ENCODE data around the gene KCNE4. TPM values are rescaled to one million over a fixed set of nuclear protein-coding genes. Genes with fewer than 3 reads are reported as not detected.
"Not testable (repeated sequence)": the region's sequence is repeated elsewhere in the genome, so short reads cannot be mapped to it uniquely, and the experiment has no call there.

Gene KCNE4
- total RNA-seq, 2 donors from 2014 or later: not detected

DNA sequence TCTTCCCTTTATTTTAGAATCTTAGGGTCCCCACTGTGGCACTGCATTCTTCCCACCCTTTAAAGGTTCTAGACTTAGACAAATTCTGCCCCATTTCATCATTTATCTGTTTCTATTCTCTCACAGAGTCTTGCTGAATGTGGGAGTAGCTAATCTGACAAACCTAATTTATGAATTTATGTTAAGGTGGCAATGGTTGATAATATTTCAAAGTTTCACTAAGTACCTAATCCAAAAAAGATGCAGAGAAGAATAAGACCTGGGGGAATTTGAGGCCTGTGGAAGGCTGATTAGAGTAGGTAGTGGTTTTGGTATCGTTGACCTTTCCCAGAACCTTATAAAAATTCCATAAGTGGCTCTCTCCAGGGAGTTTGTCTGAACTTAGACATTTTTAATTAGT is 18.0 kb downstream of the KCNE4 start:
- Mint-ChIP-seq H3K36me3 (no peaks in the 10 kb centered on the region), H3K9me3 (no peaks in the 10 kb centered on the region), H3K27ac (no peak overlapping the region)
- no peak for DNase-seq (ENCODE audit: low spot score in 2 of 2)
- no peak for ATAC-seq

DNA sequence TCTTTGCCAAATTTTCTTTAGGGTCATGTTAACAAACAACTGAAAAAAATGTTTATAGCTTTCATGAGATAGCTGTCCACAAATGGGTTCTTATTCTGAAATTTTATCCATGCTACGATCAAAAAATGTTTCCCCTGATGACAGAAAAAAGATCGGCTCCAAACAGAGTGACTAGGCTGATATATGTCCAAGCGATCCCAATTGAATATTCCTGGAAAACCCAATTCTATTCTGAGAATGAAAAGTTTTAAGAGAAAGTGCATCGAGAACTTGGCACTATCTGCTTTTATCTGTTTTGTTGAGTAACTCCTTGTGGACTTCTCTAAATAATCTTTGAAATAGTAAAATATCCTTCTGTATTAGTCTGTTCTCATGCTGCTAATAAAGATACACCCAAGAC is 19.1 kb downstream of the KCNE4 start:
- Mint-ChIP-seq H3K9me3 (peaks cover 0 to 4% of the 10 kb centered on the region in 2 donors), H3K36me3 (no peaks in the 10 kb centered on the region), H3K27ac (no peak overlapping the region)
- DNase-seq (ENCODE audit: low spot score in 2 of 2) (no peak), ATAC-seq (no peak)

DNA sequence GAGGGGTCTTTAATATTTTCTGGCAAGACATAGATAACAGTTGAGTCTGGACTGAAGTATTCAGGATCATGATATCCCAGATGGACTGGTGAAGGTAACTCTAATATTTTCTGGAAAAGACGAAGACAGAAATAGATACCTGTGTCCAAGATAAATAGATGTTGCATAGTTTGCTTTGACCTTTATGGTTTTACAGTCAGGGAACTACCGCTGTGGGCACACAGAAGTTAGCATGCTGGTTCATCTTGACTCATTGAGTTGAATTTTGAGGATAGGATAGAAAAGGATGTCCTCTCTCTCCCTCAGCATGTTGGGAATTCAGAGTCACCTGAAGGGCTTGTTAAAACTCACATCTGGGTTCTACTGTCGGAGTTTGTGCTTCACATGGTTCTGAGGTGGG is 20.8 kb downstream of the KCNE4 start:
- H3K9me3 Mint-ChIP-seq: peaks cover 0 to 9% of the 10 kb centered on the region in 2 donors
- DNase-seq (ENCODE audit: low spot score in 2 of 2) (no peak), ATAC-seq (no peak)
- no peaks in the 10 kb centered on the region for H3K36me3 Mint-ChIP-seq
- H3K27ac Mint-ChIP-seq: no peak overlapping the region

DNA sequence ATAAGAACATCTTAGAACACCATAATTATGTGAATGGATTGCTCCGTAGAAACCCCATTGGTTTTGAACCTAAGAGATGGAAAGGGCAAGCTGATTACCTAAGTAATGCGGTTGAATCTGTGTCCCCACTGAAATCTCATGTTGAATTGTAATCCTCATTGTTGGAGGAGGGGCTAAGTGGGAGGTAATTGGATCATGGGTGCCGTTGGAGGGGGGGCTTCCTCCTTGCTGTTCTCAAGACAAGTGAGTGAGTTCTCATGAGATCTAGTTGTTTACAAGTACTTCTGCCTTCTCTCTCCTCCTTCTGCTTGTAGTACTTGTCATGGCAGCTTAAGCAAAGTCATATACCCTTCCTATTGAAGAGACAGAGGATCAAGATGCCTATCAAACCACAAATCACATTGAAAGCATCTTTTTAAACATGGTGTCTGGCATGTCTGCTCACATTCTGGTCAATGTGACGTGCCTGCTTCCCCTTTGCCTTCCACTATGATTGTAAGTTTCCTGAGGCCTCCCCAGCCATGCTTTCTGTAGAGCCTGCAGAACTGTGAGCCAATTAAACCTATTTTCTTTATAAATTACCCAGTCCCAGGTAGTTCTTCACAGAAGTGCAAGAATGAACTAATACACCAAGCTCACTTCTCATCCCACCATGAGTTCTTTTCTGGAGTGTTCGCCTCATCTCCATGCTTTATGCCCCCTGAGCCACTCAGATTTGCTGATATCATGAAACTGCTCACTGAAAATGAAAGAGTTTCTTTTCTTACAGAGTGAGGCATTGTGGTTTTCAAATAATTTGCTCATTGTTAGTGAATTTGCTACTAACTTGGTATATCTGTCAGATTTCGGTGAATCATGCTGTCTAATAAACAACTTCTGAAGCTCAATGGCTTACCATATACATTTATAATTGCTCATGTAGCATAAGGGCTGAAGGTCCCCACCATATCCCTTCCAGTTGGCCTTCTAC is 23.6 kb downstream of the KCNE4 start:
- no peak for DNase-seq (ENCODE audit: low spot score in 2 of 2)
- Mint-ChIP-seq H3K9me3 (peaks cover 0 to 9% of the 10 kb centered on the region in 2 donors), H3K27ac (no peak overlapping the region), H3K36me3 (no peaks in the 10 kb centered on the region)
- peak in 1 of 2 donors; percentile 50 for ATAC-seq

DNA sequence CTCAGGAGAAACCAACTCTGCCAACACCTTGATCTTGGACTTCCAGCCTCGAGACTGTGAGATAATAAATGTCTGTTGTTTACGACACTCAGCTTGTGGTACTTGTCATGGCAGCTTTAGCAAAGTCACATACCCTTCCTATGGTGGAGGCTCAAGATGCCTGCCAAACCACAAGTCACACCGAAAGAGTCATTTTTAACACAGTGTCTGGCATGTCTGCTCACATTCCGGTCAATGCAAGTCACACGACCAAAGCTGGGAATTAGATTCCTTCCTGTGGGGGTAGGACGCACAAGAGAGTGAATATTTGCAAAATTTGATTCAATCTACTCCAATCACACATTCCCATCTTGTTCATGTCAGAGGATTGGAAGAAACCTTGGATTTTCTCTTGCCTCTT is 24.6 kb downstream of the KCNE4 start:
- H3K27ac Mint-ChIP-seq: no peak overlapping the region
- ATAC-seq (no peak), DNase-seq (ENCODE audit: low spot score in 2 of 2) (no peak)
- no peaks in the 10 kb centered on the region for H3K36me3 Mint-ChIP-seq
- peaks cover 0 to 9% of the 10 kb centered on the region in 2 donors for H3K9me3 Mint-ChIP-seq

DNA sequence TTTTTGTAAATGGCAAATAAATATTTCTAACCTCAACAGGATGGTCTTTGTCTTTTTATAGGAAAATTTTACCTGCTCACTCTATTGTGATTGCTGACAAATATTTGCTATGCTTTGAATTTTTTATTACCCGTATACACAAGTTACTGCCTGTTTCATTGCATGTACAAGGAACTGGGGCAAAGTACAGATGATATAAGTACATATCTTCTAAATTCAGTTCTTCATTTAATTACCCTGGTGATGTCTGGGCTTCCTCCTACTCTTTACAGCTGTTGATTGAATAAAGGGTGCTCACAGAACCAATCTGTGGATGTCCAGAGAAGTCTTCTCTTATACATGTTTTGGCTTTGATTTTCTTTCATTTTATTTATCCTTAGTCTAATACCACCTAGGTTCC is 26.5 kb downstream of the KCNE4 start:
- ATAC-seq (no peak), DNase-seq (ENCODE audit: low spot score in 2 of 2) (no peak)
- H3K9me3 Mint-ChIP-seq: peaks cover 0 to 9% of the 10 kb centered on the region in 2 donors
- no peaks in the 10 kb centered on the region for H3K36me3 Mint-ChIP-seq
- no peak overlapping the region for H3K27ac Mint-ChIP-seq

DNA sequence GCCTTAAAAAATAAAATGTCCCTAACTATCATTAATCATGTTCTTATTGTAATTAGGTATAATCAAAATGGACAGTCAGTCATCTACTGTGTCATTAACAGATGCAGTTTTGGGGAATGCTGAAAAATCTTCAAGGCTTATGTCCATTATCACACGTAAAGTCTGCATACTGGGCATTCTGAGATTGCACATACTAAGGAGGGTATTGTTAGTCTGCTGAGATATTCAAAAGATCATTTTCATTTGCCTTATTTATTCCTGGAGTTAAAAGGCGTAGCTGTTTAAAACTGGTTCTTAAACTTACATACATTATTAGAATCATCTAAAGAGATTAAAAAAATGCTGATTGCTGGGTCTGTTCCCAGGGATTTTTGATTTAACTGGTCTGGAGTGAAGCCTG is 27.4 kb downstream of the KCNE4 start:
- DNase-seq (ENCODE audit: low spot score in 2 of 2) (no peak), ATAC-seq (no peak)
- Mint-ChIP-seq H3K27ac (no peak overlapping the region), H3K36me3 (no peaks in the 10 kb centered on the region), H3K9me3 (peaks cover 0 to 9% of the 10 kb centered on the region in 2 donors)

DNA sequence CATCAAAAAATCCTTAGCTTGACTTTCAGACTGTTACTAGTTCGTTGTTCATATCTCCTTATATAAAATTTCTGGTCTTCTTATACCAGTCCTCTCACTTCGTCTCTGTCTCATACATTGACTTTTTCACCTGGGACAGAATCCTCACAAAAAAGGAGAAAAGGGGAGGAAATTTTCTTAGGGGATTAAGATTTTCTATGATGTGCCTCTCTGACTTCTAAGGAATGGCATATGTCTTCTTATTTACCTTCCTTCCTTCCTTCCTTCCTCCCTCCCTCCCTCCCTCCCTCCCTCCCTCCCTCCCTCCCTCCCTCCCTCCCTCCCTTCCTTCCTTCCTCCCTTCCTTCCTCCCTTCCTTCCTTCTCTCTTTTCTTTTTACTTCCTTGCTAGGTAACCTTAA is 27.9 kb downstream of the KCNE4 start:
- no peak for ATAC-seq
- H3K9me3 Mint-ChIP-seq: peaks cover 0 to 9% of the 10 kb centered on the region in 2 donors
- no peaks in the 10 kb centered on the region for H3K36me3 Mint-ChIP-seq
- no peak for DNase-seq (ENCODE audit: low spot score in 2 of 2)
- H3K27ac Mint-ChIP-seq: no peak overlapping the region

DNA sequence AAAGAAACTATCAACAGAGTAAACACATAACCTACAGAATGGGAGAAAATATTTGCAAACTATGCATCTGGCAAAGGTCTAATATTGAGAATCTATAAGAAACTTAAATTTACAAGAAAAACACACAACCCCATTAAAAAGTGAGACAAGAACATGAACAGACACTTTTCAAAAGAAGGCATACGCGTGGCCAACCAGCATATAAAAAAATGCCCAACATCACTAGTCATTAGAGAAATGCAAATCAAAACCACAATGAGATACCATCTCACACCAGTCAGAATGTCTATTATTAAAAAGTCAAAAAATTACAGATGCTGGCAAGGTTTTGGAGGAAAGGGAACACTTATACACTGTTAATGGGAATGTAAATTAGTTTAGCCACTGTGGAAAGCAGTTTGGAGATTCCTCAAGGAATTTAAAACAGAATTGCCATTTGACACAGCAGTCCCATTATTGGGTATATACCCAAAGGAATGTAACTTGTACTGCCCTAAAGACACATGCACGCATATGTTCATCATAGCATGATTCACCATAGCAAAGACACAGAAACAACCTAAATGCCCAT is 28.9 kb downstream of the KCNE4 start:
- peak overlapping the region in 1 of 2 donors; percentile 52 for H3K27ac Mint-ChIP-seq
- not testable (repeated sequence) for ATAC-seq, H3K36me3 Mint-ChIP-seq

DNA sequence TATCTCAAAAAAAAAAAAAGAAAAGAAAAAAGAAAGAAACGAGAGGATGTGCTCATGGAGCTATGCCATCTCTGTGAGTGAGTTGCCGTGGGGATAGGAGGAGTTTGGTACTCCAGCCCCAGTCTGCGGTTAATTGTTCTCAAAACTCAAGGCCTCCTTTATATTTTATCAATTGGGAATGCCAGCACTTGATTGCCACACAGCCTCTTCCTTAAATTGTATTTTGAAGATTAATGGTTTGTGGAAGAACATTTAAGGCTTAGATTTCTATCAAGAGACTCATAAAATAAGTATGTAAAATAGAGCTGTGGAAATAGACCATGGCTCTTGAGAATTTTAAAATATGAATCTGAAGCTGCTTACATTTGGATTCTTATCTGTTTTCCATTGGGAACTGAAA is 29.8 kb downstream of the KCNE4 start:
- Mint-ChIP-seq H3K9me3 (peaks cover 0 to 2% of the 10 kb centered on the region in 2 donors), H3K36me3 (no peaks in the 10 kb centered on the region), H3K27ac (no peak overlapping the region)
- ATAC-seq (no peak), DNase-seq (ENCODE audit: low spot score in 2 of 2) (no peak)

More for the DNA sequence above, 28.9 kb downstream of the KCNE4 start:
- H3K9me3 Mint-ChIP-seq; DNase-seq (ENCODE audit: low spot score in 2 of 2): not testable (repeated sequence)

DNA sequence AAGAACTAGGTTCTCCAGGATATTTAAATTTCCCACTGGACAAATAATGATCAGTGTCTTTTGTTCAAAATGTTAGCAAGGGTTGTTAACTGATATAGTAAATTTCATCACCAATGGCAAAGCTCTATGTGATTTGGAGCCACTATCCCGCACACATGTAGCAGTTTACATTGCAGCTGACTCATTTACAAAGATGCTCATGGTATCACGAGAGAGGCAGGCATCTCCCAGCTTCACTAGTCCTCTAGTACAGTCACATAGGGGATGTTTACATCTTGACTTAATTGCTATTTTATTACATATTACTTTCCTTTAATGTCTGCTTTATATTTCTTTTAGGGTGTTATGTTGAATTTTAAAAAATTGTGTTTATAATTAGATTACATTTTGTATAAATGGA is 30.7 kb downstream of the KCNE4 start:
- DNase-seq (ENCODE audit: low spot score in 2 of 2) (no peak), ATAC-seq (no peak)
- no peak overlapping the region for H3K27ac Mint-ChIP-seq
- no peaks in the 10 kb centered on the region for H3K9me3 Mint-ChIP-seq
- no peaks in the 10 kb centered on the region for H3K36me3 Mint-ChIP-seq

DNA sequence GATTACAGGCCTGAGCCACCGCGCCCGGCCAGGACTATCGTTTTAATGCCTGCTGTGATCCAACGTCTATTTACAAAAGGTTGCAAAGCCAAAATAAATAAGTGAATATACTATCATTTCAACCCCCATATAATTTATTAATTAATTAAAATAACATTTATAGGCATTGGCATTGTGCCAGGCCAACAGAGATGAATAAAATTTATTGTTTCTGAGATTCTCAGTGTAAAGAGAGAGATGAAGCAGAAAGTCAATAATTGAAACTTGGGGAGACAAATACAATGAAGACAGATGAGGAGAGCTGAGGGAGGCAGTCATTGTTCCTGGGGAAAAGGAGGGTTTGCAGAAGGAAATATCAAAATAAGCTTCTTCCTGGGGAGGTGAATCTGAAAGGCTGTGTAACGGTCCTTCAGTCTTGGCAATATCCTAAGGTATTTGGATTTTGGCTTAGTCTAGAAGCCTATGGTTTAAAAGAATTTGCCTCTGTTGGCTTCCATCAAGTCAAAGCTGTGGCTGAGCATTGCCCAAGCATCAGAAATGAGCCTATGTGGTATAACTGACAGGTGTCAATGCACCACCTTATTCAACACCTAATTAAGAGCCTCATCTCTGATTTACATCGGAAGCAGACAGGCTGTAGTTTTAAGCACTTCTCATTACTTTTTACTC is 31.5 kb downstream of the KCNE4 start:
- DNase-seq (ENCODE audit: low spot score in 2 of 2): no peak
- ATAC-seq: no peak
- H3K27ac Mint-ChIP-seq: no peak overlapping the region
- no peaks in the 10 kb centered on the region for H3K9me3 Mint-ChIP-seq
- H3K36me3 Mint-ChIP-seq: no peaks in the 10 kb centered on the region

DNA sequence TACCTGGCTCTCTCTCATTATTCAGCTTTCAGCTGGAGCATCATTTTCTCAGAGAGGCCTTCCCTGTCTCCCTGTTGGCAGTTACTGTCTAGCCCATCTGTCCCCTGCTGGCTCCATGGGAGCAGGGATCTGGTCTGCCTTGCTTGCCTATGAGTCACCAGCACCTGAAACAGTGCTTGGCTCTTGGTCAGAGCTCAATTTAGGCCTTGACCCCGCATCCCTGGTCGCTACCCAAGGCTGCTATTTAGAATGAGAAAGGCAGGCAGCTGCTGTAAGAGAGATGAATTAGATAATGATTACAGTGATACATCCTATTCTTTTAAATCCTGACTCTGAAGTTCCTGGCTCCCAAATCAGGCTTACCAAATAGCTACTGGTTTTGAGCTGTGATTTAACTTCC is 32.9 kb downstream of the KCNE4 start:
- Mint-ChIP-seq H3K9me3 (no peaks in the 10 kb centered on the region), H3K27ac (no peak overlapping the region), H3K36me3 (no peaks in the 10 kb centered on the region)
- DNase-seq (ENCODE audit: low spot score in 2 of 2) (no peak), ATAC-seq (no peak)

DNA sequence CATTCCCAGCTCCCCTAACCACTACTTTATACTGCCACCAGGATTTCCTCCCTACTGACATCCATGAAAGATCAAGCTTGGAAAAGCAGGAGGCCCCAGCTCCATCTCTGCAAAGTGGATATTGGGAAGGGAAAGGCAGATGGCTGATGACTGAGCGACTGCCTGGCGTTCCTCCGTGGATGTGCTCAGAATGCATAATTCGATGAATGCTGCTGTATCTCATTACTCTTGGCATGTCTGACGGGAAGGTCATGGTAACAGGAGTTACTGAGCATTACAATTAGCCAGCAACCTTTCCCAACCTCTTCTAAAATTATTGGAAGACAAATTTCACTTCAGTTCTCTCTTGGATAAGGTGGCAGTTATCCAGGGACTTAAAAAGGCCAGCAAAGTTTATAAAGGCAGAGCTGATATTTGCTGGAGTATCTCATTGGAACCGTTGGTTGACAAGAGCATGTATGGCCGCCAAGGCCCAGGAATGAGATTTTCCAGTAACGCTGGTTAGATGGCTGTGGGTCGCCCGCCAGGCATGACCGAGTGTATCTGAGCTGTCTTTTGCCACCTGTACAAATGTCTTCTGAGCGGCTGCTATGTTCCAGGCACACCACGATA is 34.5 kb downstream of the KCNE4 start:
- no peak for DNase-seq (ENCODE audit: low spot score in 2 of 2)
- Mint-ChIP-seq H3K9me3 (no peaks in the 10 kb centered on the region), H3K36me3 (no peaks in the 10 kb centered on the region), H3K27ac (no peak overlapping the region)
- no peak for ATAC-seq

DNA sequence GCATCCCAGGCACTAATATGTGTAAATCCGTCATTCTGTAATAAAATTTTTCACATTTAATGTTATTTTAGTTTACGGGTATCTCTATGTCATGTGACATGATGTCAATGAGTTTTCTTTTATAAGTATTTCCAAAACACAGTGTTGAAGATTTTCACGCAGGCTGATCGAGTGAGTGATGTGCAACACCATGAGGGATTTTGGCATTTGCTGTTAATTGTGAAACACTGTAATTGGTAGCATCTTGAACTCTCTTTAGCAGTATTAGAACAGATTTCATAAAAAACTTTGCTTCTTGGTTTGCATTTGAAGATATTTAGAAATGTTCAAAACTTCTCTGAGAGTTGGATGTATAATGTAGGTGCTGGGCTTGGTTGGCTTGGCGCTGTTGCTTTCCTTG is 35.5 kb downstream of the KCNE4 start:
- no peaks in the 10 kb centered on the region for H3K9me3 Mint-ChIP-seq

DNA sequence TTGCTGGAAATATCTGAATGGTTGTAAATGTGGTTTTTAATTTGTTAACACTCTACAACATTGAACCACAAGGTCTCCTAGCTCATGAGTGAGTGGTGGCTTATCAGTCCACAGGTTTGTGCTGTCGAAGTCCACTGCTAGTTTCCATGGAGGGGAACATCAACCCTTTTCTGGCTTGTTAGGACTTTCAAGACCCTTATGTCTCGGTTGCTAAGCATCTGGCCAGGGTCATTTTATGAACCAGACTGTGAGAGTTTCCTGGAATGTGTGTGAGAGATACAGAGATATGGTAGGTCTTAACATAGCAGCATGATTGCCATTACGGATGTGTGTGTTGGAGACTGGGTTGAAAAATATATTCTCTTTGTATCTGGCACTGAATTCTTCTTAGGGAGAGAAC is 36.9 kb downstream of the KCNE4 start:
- Mint-ChIP-seq H3K27ac (no peak overlapping the region), H3K36me3 (no peaks in the 10 kb centered on the region), H3K9me3 (no peaks in the 10 kb centered on the region)
- ATAC-seq (no peak), DNase-seq (ENCODE audit: low spot score in 2 of 2) (no peak)

More for the DNA sequence above, 35.5 kb downstream of the KCNE4 start:
- Mint-ChIP-seq H3K36me3 (no peaks in the 10 kb centered on the region), H3K27ac (no peak overlapping the region)
- ATAC-seq: no peak
- DNase-seq (ENCODE audit: low spot score in 2 of 2): no peak

DNA sequence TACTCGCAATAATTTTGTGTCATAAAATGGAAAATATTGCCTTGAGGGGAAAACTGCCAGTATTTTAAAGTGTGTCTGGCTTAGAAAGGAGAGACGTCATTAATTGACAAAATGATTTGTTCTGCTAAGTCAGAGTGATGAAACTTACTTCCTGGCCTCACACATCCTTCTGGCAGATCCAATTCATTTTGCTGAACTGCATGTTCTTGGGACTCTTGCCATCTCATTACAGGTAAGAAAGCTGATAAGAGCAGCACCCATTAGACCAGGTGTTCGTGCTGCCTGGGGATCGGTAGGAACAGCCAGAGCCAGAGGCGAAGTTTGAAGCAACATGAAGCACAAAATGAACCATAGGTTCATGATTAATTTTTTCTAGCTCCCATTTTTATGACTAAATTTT is 38.0 kb downstream of the KCNE4 start:
- ATAC-seq (no peak), DNase-seq (ENCODE audit: low spot score in 2 of 2) (no peak)
- Mint-ChIP-seq H3K36me3 (no peaks in the 10 kb centered on the region), H3K9me3 (no peaks in the 10 kb centered on the region), H3K27ac (no peak overlapping the region)
